Ishikawa (cell line): ENCODE results near the gene ATR.

Source experiments
- CEBPB ChIP-seq: IDR thresholded peaks from 2 replicates; pipeline ENCODE4 v1.6.1; 2012
- CREB1 ChIP-seq: IDR thresholded peaks from 2 replicates; pipeline ENCODE4 v1.6.1; 2012; ENCODE audit warnings: low read depth
- EGR1 ChIP-seq: IDR thresholded peaks from 2 replicates; pipeline ENCODE4 v1.6.1; 2012
- EP300 ChIP-seq: IDR thresholded peaks from 2 replicates; pipeline ENCODE4 v1.6.1; 2012; ENCODE audit warnings: borderline replicate concordance
- FOXM1 ChIP-seq: IDR thresholded peaks from 2 replicates; pipeline ENCODE4 v1.6.1; 2012; ENCODE audit warnings: low read depth, borderline replicate concordance
- MAX ChIP-seq: IDR thresholded peaks from 2 replicates; pipeline ENCODE4 v1.6.1; 2012
- NFIC ChIP-seq: IDR thresholded peaks from 2 replicates; pipeline ENCODE4 v1.6.1; 2012
- RAD21 ChIP-seq: IDR thresholded peaks from 2 replicates; pipeline ENCODE4 v1.6.1; 2012; ENCODE audit warnings: low read depth
- REST ChIP-seq: IDR thresholded peaks from 2 replicates; pipeline ENCODE4 v1.6.1; 2012; ENCODE audit warnings: low read depth, mild to moderate bottlenecking
- TAF1 ChIP-seq: IDR thresholded peaks from 2 replicates; pipeline ENCODE4 v1.6.1; 2012; ENCODE audit warnings: low read depth, mild to moderate bottlenecking
- TCF12 ChIP-seq: IDR thresholded peaks from 2 replicates; pipeline ENCODE4 v1.6.1; 2012; ENCODE audit warnings: low read depth
- TEAD4 ChIP-seq: IDR thresholded peaks from 2 replicates; pipeline ENCODE4 v1.6.1; 2012
- YY1 ChIP-seq: IDR thresholded peaks from 2 replicates; pipeline ENCODE4 v1.6.1; 2012; ENCODE audit warnings: low read depth
- ZBTB7A ChIP-seq: IDR thresholded peaks from 2 replicates; pipeline ENCODE4 v1.6.1; 2012; ENCODE audit warnings: low read depth
- TF ChIP-seq, protein P1 (sequence below): IDR thresholded peaks from 2 replicates; pipeline ENCODE4 v1.6.1; 2012

The ATR gene

DNA sequence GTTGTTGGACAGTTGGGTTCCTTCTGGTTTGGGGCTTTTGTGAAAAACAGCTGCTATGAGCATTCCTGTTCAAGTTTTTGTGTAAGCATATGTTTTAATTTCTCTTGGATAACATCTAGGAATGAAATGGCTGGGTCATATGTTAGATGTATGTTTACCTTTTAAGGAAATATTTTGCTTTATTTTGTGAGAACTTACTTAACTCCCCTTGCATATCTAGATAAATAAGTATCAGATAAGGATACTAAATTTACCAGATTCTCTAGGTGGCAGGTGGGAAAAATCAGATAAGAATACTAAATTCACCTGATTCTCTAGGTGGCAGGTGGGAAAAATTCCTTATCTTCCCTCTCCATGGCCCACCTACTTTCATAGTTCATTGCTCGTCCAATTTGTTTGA is 16.6 kb upstream of the ATR start:
- no peak for TF ChIP-seq YY1
- TF ChIP-seq TCF12: no peak
- no peak for TF ChIP-seq EGR1
- no peak for TF ChIP-seq REST
- TF ChIP-seq FOXM1: no peak
- no peak for TF ChIP-seq RAD21
- no peak for TF ChIP-seq CREB1
- no peak for TF ChIP-seq NFIC
- no peak for TF ChIP-seq ZBTB7A
- no peak for TF ChIP-seq TEAD4
- no peak for TF ChIP-seq EP300

GRCh38 chr3:142588703-142589102 is 10.2 kb upstream of the ATR start:
- TF ChIP-seq TCF12 (no peak), EGR1 (no peak), RAD21 (no peak), NFIC (no peak), EP300 (no peak), ZBTB7A (no peak), TEAD4 (no peak), CEBPB (no peak), TAF1 (no peak), FOXM1 (no peak), MAX (no peak), REST (no peak), CREB1 (no peak), YY1 (no peak)
- TF ChIP-seq, protein P1, sequence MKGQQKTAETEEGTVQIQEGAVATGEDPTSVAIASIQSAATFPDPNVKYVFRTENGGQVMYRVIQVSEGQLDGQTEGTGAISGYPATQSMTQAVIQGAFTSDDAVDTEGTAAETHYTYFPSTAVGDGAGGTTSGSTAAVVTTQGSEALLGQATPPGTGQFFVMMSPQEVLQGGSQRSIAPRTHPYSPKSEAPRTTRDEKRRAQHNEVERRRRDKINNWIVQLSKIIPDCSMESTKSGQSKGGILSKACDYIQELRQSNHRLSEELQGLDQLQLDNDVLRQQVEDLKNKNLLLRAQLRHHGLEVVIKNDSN: no peak

- TF ChIP-seq CEBPB: no peak
- peak; percentile 82 for TF ChIP-seq TEAD4
- TF ChIP-seq FOXM1: no peak
- peak; percentile 99 for TF ChIP-seq RAD21
- no peak for TF ChIP-seq TAF1
- TF ChIP-seq NFIC: peak; percentile 96
- no peak for TF ChIP-seq MAX
- TF ChIP-seq, protein P1: no peak
- 0 out of 2 replicates have a peak, but pooled peaks have one; percentile 47 for TF ChIP-seq YY1
Measured at GRCh38 chr3:142586803-142587406, 8.4 kb upstream of the ATR start.

GRCh38 chr3:142580061-142580423 is 1.5 kb upstream of the ATR start:
- no peak for TF ChIP-seq TEAD4
- no peak for TF ChIP-seq EGR1
- TF ChIP-seq, protein P1: no peak
- no peak for TF ChIP-seq FOXM1
- no peak for TF ChIP-seq ZBTB7A

GRCh38 chr3:142577696-142578328 is 721 bp downstream of the ATR start:
- TF ChIP-seq REST: no peak
- TF ChIP-seq TEAD4: no peak
- TF ChIP-seq YY1: no peak
- no peak for TF ChIP-seq EGR1
- TF ChIP-seq MAX: no peak
- TF ChIP-seq RAD21: no peak
- no peak for TF ChIP-seq FOXM1
- TF ChIP-seq ZBTB7A: no peak
- TF ChIP-seq CEBPB: no peak
- no peak for TF ChIP-seq NFIC
- no peak for TF ChIP-seq EP300
- TF ChIP-seq TCF12: no peak
